ENCODE data around the gene CCDC17.

CCDC17 gene

GRCh38 chr1:45584351-45585109 is 39.3 kb downstream of the CCDC17 start:
- peak; percentile 81 for FAIRE-seq

DNA sequence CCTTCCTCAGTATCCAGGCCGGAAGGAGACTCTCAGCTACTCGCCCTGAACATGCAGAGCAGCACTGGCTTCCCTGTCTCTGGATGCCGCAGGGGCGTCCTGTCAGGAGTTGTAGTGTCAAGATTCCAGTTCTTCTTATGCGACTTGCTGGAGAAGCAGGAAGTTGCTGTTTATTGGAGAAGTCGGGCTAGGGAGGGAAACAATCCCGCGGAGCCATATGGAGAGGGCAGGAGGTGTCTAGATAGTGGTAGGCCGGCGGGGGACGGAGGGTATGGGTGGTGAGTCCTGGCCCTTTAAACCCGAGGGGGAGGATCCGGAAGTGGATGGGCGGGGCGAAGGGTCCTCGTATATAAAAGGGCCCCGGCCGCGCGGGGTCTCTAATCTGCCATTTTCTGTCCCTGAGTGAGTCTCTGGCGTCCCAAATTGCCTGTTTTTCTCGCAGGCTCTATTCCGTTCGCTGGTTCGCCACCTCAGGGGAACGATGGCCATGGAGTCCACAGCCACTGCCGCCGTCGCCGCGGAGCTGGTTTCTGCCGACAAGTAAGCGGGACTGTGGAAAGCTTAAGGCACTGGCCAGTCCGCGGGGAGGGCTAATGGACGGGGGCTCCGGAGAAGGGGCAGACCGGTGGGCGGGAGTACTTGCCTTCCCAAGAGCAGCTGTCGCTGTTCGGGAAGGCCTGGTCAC is 40.0 kb downstream of the CCDC17 start, which contains the start of gene NASP:
NASP (plus strand) TSS at position 376 of the 685 bp plus-strand sequence; CDS start at position 482, 106 bp downstream.
- FAIRE-seq, result no peak
- peak; percentile 52 for DNase-seq (ENCODE audit: insufficient read length, low spot score)

More at GRCh38 chr1:45584351-45585109, 39.3 kb downstream of the CCDC17 start:
- DNase-seq (ENCODE audit: insufficient read length, low spot score), result peak; percentile 57

GRCh38 chr1:45583264-45583665 is 40.6 kb downstream of the CCDC17 start:
- DNase-seq (ENCODE audit: insufficient read length, low spot score), result peak; percentile 91
- peak; percentile 98 for FAIRE-seq

GRCh38 chr1:45574105-45574626 is 49.7 kb downstream of the CCDC17 start:
- DNase-seq (ENCODE audit: insufficient read length, low spot score), result no peak
- FAIRE-seq, result no peak

DNA sequence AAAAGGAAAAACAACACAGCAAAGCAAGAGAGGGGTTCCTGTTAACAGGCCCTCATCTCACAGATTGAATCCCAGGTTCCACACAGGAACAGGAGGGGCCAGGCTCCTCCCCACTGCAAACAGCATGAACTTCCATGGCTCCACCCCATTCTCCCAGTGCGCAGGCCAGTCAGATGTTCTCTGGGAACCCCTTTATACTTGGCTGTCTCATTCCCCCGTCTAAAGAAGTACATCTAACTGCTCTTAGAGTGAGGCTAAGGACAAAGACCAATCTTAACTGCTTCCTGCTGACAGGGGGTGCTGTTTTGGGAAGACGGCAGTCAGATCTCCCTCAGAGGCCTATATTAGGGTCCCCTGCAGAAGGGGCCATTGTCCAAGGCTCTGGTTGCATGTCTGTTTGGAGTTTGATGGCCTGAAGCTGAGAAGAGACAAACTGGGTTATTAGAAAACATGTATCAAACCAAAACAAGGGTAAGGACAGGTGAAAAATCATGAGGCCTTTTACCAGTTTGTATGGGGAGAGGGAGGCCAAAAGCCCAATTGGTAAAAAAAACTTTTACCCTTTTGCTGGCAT is 50.5 kb downstream of the CCDC17 start:
- DNase-seq (ENCODE audit: insufficient read length, low spot score), result no peak
- no peak for FAIRE-seq

- DNase-seq (ENCODE audit: insufficient read length, low spot score) (no peak), FAIRE-seq (no peak)
Measured at GRCh38 chr1:45570631-45571030, 53.2 kb downstream of the CCDC17 start.
